Amniotic epithelial cell (primary cell): ENCODE measurements around the gene PARP14.

Source experiments
- DNase-seq: peaks from one replicate; pipeline ENCODE4 v3.0.0-alpha.2; 2010; ENCODE audit warnings: low read depth

Gene PARP14

GRCh38 chr3:122767540-122768372 is 87.1 kb downstream of the PARP14 start:
- peak; percentile 16 for DNase-seq

GRCh38 chr3:122770521-122771202 is 90.0 kb downstream of the PARP14 start:
- no peak for DNase-seq

- DNase-seq, result no peak
Observed at GRCh38 chr3:122772827-122773226, 92.2 kb downstream of the PARP14 start.

GRCh38 chr3:122773944-122774509 is 93.4 kb downstream of the PARP14 start:
- DNase-seq, result no peak

GRCh38 chr3:122774564-122774963 is 93.9 kb downstream of the PARP14 start:
- peak; percentile 73 for DNase-seq

GRCh38 chr3:122776675-122777468 is 96.2 kb downstream of the PARP14 start:
- DNase-seq, result no peak

- DNase-seq, result no peak
Observed at GRCh38 chr3:122777563-122777962, 96.9 kb downstream of the PARP14 start.
